Keratinocyte (primary cell): ENCODE data around the gene CCDC9.

Experiments used
- CTCF ChIP-seq, 3 experiments: IDR thresholded peaks in 1 of 3; conservative IDR thresholded peaks in 1 of 3; optimal IDR thresholded peaks in 1 of 3; 2 replicates in 2 of 3; 3 replicates in 1 of 3; pipeline versions ENCODE3 to v1.5.1; 2011; ENCODE audit warnings: low read length in 3 of 3, mild to moderate bottlenecking in 3 of 3, moderate library complexity in 2 of 3, control low read depth in 1 of 3, inconsistent platforms in 1 of 3; ENCODE audit not compliant: insufficient read depth in 2 of 3; ENCODE audit errors: extremely low read depth in 1 of 3
- EZH2 ChIP-seq: IDR thresholded peaks from one replicate; pipeline ENCODE4 v1.6.1; 2012; ENCODE audit warnings: inconsistent platforms, mild to moderate bottlenecking, low read length, moderate library complexity

- no peak for TF ChIP-seq CTCF (optimal IDR thresholded peaks at IDR 0.05 in 1 of 3, IDR thresholded peaks at IDR 0.05 in 1 of 3, conservative IDR thresholded peaks at IDR 0.05 in 1 of 3; ENCODE audit: extremely low read depth in 1 of 3, insufficient read depth in 2 of 3, low read length in 3 of 3)
- TF ChIP-seq EZH2 = no peak
These were observed 47.6 kb downstream of the CCDC9 start for GRCh38 chr19:47303966-47304365.
